Stimulated activated CD8-positive, alpha-beta memory T cell treated with anti-CD3 and anti-CD28 coated beads, Interleukin-4, amount 100 ng/mL, for 48 hours (primary cell): ENCODE measurements around the gene TMEM248.
"Not testable (repeated sequence)": the region's sequence is repeated elsewhere in the genome, so short reads cannot be mapped to it uniquely, and the experiment has no call there.

Source experiments
- DNase-seq: peaks from one replicate; pipeline ENCODE4 v3.0.0-alpha.2; 2020

Gene TMEM248

DNA sequence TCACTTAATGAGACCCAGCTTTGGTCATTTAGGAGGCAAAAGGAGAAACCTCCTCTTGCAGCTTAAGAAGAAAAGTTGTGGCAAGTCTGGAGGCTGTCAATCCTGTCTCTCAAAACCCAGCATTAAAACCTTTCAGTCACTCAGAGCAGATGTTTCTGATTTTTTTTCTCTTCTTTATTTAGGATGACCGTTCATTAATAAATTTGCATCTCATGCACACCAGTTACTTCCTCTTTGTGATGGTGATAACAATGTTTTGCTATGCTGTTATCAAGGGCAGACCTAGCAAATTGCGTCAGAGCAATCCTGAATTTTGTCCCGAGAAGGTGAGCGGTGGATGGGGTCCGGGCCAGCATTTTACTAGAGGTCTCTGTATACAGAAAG, 32.0 kb downstream of the TMEM248 start:
- DNase-seq = no peak

DNA sequence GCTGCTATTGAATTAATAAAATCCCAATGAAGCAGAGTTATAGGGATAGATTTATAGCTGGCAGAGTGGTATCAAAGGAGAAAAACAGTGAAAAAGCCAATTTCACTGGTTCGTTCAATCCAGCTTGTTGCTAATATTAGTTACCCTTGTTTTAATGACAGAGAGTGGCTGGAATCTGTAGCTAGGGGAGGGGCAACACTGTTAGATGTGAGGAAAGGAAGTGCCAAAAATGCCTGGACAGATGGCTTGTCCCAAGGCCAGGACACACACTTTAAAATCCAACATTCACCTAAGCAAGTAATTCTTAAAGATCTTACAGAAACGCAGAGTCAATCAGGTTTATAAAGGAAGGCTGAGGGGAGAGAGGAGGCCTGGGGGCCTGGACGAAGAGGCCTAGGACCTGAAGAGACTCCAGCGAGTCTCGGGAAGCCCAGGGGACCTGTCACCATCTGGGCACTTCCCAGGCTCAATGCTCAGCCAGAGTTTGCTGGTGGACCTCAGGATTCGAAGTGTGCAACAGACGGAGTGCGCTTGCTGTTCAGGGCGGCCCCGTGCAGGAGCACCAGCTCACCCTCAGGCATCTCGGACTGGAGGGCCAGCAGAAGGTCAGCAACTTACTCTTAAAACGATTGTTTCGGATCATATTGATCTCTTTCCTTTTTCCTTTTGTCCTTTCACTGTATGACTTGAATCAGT, 36.7 kb downstream of the TMEM248 start:
- DNase-seq = no peak

DNA sequence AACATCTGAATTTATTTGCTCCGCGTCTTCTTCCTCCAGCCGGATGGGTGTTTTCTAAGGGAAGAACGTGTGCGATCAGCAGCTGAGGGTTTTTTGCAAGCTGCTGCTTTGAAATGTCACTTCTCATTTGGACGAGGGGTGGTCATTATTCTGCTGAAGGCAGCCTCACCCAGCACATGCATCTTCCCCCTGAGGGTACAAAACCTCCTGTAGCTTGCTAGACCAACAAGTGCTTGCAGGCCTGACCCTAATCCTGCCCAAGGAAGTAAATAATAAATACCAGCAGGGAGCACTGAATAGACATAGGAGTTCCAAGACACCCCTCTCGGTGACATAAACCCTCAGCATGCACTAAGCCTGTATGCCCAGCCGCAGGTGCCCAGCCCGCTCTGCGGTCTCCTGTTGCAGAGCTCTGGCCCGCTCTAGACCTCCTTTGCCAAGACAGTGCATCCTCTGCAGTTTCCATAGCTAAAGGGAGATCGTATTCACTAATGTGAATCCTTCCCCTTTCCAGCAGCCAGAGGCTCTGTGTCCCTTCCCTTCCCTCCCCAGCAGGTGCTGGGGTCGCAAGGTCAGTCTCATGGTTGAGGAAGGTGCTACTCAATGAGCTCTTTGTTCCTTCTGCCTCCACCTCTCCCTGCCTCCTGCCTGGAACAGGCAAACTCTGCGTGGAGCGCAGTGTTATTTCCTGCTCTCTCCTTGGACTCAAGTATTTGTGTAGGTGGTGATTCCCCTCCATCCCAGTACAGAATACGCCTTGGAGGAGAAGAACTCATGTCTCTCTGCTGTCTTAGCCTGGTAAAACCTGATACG, 37.7 kb downstream of the TMEM248 start:
- DNase-seq = no peak

DNA sequence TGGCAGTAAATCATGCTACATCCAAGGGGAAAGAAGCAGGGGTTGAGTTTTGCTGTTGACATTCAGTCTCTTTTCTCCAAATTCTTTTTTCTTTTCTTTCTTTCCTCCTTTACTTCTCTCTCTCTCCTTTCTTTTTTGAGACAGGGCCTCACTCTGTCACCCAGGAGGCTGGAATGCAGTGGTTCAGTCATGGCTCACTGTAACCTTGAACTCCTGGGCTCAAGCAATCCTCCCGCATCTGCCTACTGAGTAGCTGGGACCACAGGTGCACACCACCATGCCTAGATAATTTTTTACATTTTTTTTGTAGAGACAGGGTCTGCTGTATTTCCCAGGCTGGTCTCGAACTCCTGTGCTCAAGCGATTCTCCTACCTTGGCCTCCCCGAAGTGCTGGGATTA, 39.2 kb downstream of the TMEM248 start:
- DNase-seq = no peak

DNA sequence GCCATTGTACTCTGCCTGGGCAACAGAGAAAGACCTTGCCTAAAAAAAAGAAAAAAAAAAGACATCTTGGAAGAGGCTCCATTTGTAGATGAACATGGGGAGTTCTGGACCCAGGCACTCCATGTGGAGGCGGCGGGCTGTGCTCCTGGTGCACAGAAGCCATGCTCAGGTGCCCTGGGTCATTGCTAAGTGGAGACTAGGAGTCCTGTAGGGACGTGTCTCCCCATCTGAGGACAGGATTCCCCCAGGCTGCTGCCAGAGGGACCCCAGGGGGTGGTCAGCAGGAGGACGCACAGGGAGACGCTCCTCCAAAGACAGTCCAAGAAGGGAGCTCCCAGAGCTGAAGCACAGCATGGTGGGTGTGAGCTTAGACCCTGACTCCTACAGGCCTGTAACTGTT, 40.1 kb downstream of the TMEM248 start:
- no peak for DNase-seq

DNA sequence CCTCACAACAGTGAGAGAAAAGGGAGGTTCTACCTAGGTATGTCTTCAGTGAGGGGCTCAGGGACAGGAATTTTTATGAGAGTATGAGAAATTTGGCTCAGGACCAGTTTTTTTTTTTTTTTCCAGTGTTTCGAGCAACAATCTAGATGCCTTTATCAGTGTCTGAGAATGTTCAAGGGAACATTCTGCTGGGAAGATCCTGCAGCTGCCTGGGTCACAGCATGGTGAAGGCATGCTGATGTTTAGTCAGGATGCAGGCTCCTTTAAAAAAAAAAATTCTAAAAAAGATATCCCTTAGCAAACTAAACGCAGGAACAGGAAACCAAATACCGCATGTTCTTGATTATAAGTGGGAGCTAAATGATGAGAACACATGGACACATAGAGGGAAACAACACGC, 43.4 kb downstream of the TMEM248 start:
- DNase-seq = no peak

DNA sequence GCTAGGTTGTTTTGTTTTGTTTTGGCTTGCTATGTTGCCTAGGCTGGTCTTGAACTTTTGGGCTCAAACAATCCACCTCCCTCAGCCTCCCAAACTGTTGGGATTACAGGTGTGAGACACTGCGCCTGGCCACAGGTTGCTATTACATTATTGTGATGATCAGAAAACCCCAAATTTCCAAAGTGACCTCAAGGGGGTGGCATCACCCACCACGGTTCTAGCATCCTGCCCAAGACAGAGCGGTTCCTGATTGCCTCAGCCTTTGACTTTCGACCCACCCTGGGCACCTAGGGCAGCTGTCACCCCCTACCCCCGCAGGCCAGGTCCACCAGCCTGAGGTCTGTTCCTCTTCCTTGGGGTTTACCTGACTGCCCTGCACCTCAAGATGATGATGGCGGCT, 46.0 kb downstream of the TMEM248 start:
- DNase-seq = no peak

DNA sequence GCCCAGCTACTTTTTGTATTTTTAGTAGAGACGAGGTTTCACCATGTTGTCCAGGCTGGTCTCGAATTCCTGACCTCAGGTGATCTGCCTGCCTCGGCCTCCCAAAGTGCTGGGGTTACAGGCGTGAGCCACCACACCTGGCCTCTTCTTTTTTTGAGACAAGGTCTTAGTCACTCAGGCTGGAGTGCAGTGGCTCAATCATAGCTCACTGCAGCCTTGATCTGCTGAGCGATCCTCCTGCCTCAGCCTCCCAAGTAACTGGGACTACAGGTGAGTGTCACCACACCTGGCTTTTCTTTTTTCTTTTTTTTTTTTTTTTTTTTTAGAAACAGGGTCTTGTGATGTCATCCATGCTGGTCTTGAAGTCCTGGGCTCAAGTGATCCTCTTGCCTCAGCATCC, 48.0 kb downstream of the TMEM248 start:
- DNase-seq = not testable (repeated sequence)

DNA sequence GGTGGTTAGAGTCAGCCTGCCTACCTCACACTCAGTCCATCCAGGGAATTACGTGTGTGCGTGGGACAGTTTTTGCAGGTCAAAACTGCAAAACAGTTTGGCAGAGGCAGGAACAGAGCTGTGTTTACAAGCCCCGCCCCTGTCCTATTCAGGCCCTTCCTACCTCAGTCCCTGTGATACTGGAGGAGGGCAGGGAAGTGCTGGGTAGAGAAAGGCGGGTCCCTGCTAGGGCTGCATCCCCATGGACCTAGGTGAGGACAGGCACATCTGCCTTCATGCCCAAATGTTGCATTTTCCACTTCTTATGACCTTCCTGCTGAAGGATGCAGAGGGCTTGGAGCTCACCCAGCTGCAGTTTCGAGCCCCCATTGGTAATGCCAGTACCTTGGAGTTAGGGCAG, 49.3 kb downstream of the TMEM248 start:
- DNase-seq = no peak

DNA sequence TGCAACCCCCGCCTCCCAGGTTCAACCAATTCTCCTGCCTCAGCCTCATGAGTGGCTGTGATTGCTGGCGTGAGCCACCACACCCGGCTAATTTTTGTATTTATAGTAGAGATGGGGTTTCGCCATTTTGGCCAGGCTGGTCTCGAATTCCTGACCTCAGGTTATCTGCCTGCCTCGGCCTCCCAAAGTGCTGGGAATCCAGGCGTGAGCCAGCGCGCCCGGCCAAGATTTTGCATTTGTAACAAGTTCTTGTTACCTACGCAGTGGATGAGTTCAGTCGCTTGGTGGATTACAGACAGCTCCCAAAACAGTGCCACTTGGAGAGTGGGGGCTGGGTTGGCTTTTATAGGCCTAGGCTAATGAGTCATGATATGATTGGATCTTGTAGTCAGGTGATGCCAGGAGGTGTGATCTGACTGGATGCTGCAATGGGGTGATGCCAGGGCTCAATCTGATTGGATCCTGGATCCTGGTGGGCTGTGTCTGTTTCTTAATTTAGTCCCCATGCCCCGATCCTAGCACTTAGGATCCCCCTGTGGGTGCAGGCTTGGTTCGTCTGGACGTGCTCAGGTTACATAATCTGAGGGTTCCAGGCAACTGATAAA, 54.1 kb downstream of the TMEM248 start:
- no peak for DNase-seq

DNA sequence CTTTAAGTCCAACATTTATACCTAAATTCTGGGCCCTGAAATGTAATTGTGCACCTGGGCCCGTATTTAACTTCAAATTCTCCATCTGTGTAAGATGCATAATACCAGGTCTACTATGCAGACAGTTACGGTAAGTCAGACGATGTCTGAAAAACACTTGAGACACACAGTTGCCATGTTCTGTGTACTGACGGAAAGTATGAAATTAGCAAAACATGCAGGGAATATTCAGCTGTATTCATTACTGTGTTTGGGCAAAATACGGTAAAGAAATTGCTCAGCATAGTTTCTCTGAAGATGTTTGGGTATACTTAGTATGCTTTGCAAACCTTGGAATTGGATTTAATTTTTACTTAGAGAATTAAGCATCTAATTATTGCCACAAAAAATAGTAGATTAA, 57.3 kb downstream of the TMEM248 start:
- not testable (repeated sequence) for DNase-seq

DNA sequence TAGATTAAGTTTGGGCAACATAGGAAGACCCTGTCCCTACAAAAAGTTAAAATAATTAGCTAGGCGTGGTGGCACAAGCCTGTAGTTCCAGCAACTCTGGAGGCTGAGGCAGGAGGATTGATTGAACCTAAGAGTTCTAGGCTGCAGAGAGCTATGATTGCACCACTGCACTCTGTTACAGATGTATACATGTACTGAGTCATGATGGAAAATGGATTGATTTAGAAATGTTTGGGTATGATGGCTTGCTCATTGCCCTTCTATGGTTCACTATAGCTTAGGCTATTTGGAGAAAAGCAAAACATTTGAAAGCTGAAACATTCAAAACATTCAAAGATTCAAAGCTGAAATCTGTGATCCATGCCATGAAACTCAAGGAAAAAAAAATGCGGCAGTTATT, 58.0 kb downstream of the TMEM248 start:
- not testable (repeated sequence) for DNase-seq

DNA sequence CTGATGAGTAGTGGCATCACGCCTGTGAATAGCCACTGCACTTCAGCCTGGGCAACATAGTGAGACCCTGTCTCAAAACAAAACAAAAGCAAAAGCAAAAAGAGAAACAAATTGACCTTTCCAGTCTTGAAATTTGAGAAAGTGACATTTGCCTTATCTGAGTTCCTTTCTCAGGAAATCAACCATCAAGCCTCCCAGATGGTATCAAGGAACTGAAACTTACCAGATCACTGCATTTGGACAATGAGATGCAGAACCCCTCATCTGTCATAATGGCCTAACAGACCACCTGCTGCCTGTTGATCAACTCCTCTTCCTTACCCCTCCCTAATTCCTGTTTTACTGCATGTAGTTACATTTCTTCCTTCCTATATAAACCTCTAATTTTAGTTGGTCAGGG, 59.3 kb downstream of the TMEM248 start:
- not testable (repeated sequence) for DNase-seq

DNA sequence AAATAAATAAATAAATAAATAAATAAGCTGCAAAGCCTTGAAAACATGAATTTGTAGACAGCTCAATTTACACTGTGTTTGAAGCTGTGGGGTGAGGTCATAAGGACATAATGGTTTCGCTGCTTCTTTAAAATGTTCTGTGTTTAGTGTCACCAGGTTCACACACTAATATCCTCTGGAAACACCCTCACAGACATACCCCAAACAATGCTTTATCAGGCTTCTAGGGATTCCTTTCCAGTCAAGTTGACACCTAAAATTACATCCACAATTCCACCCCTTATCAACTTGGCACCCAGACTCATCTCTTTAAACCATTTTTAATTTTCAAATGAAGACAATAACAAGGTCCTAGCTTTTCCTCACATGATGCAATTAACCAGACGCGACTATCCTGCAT, 68.5 kb downstream of the TMEM248 start:
- DNase-seq = not testable (repeated sequence)

DNA sequence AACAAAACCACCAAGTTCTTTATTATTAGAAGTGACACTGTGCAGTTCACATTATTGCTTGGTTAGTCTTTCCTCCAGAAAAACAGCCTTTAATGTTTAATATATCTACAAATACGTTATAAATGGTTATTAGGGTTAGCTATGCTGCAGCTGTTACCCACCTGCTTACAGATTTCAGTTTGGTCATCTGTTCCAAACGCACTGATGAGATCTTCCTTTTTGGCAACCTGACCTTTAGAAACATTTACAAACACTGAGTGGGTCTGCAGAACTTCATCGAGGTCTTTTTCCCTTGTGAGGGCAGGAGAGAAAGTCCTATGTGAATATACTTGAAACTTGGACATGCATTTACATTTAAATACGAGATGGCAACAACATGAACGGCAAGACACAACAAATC, 73.0 kb downstream of the TMEM248 start:
- not testable (repeated sequence) for DNase-seq

DNA sequence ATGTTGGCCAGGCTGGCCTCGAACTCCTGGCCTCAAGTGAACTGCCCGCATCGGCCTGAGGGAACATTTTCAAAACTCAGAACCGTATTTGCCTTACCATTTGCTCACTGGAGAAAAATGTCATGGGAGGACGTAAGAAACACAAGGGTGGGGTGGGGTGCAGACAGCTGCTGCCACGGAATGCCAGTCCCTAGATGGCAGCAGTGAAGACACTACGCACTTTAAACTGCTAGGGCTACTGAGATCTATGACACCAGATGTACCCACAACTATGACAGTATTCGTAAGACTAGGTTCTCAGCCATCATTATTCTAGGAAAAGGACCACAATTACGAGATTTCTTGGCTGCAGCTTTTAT, 73.6 kb downstream of the TMEM248 start:
- peak; percentile 59 for DNase-seq

DNA sequence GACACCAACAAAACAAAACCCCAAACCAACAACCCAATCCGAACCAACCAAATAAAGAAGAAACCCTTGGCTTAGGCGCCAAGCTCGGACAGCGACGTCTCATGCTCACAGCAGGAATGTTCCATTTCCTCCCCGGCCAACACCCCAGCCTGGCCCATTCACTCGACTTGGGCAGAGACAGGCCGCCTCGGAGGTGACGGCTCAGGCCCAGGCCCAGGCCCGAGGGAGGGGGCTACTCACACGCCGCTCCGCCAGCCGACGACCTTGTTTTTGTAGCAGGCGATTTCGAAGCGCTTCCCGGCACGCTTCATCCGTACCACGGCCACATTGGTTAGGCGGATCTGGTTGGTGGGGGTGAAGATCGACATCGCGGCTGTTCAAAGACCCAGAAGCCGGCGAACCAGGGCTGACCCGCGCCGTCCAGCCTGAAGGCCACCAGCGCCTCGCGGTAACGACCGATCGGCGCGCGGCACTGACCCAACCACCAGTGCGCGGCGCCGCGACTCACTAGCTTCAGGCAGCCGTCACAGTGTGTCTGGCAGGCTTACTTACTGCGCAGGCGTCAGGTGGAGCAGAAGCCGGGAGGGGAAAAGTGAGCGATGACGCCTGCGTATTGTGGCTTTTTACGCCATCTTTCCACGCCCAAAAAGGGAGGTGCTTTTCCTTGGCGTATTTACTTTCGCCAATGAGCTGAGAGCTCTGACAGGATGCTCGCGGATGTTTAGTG, 74.2 kb downstream of the TMEM248 start, which contains the start of gene SBDS:
TSS of gene SBDS (minus strand) at position 537 of the 727 bp plus-strand sequence. CDS start at position 368, 169 bp downstream.
- DNase-seq = peak; percentile 93

DNA sequence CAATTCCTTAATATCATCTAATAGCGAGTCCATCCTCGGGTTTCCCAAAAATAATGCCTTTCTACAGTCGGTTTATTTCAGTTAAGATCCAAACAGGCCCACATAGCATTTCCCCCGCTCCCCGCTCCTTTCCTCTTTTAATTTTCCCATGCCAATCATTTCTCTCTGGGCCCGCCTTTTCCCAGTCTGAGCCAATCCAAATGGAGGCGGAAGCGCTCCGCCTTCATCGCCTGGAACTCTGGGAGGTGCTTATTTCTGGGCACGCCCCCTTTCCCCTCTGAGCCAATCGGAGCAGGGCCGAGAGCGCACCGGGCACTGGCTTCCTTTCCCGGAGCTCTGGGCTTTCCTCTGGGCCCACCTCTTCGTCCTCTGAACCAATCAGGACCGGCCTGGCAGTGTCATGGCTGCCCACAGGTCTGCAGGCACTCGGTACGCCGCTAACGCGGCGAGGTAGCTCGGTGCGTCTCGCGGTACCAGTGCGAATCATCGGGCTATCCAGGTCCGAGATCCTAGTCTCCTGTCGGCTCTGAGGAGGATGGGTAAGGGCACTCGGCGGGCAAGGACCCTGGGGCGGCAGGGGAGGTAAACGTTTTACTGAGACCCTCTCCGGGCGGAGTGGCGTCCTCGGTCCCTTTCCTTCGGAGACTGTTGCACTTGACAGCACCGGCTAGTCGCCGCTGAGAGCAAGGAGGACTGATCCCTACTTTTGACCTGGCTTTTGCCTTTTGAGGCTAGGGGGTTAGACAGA, 75.6 kb downstream of the TMEM248 start, which contains the start of gene TYW1:
TSS of gene TYW1 (plus strand) at position 390 of the 748 bp plus-strand sequence. CDS start at position 536, 146 bp downstream.
- peak; percentile 99 for DNase-seq

DNA sequence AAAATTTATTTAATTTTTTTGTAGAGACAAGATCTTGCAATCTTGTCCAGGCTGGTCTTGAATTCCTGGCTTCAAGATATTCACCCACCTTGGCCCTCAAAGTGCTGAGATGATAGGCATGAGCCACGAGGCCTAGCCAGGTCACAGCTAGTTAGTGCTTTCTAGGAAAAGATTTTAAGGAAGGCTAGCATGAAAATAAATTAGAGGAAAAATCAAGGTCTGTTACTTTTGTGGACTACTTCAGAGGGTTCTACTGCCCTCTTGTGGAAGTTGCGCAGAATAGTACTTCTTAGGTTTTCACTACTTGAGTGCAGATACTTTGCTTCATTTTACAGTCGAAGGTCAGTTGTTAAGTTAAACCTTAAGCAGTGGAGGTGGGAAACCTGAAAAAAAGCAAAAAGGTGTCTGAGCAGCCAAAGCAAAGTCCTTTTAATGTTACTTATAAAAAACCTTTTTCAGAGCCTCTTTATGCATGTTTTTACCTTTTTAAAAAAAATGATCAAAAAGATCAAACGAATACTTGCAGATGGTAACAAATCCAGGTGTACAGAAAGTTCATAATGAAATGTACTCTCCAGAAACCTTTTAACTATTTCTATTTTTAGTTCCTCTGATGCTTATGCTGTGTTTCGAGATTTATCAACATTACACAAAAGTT, 79.7 kb downstream of the TMEM248 start:
- not testable (repeated sequence) for DNase-seq

DNA sequence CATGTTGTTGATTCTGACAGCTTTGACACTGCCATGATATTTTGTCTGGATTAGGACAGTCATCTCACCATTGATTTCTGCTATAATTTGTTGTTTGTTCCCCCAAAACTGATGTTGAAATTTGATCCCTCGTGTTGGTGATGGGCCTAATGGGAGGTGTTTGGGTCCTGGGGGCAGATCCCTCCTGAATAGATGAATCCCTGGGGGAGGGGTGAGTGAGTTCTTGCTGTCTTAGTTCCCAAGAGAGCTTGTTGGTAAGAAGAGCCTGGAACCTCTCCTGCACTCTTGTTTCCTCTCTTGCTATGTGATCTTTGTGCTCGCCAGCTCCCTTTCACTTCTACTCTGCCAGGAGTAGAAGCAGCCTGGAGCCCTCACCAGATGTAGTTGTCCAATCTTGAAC, 83.1 kb downstream of the TMEM248 start:
- not testable (repeated sequence) for DNase-seq

DNA sequence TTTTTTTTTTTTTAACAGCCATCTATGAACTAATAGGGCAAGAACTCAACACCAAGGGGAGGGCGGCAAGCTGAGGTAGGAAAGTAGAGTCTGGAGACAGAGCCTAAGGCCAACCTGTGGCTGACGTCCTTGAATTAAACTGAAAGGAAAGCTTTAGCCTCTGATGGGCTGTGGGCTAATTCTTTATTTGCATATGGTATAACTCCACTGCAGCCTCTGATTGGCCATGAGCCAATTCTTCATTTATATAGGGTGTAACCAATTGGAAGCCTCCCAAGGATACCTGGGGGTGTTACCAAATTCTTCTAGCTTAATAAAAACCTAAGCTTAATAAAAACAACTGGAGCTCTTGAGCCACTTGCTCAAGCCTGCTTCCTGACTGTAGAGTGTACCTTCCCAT, 85.9 kb downstream of the TMEM248 start:
- no peak for DNase-seq
